Measurements from ENCODE around the gene TPO. TPM values are rescaled to one million over a fixed set of nuclear protein-coding genes. Genes with fewer than 3 reads are reported as not detected.
"Not testable (repeated sequence)": the region's sequence is repeated elsewhere in the genome, so short reads cannot be mapped to it uniquely, and the experiment has no call there.

The TPO gene
- total RNA-seq, 3 donors from 2014 or later = 1.3 to 5.7 (median 2.3) TPM

DNA sequence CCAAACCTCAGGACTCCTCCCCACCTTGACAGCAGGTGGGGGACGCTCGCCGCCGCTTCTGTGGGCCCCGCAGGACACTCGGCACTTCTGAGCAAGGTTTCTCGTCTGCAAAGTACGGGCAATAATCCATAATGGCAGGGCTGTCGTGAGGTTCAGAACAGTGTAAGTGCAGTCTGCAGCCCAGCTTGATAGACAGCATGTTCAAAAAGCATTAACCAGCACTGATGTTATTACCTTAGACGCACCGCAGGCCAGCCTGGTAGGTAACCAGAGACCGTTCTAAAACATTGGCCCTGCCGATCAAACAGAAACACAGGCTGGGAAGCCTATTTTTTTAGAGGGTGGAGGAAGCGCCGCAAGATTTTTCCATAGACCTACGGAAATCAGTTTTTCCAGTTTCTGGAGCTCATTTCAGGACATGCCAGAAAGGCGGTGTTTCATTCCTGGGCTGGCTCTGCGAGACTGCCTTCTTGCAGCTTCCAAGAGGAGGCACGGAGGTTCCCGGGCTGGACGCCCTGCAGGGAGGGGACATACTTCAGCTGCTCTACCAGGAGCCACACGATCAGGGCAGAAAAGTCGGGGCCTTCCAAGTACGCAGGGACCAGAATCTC, 148.7 kb downstream of the TPO start:
- Histone ChIP-seq H3K4me3 (no peak overlapping the region), H3K4me1 (ENCODE audit: low read depth) (no peaks in the 10 kb centered on the region), H3K36me3 (ENCODE audit: low read depth) (no peaks in the 10 kb centered on the region), H3K9me3 (no peaks in the 10 kb centered on the region)
- TF ChIP-seq, protein P1, sequence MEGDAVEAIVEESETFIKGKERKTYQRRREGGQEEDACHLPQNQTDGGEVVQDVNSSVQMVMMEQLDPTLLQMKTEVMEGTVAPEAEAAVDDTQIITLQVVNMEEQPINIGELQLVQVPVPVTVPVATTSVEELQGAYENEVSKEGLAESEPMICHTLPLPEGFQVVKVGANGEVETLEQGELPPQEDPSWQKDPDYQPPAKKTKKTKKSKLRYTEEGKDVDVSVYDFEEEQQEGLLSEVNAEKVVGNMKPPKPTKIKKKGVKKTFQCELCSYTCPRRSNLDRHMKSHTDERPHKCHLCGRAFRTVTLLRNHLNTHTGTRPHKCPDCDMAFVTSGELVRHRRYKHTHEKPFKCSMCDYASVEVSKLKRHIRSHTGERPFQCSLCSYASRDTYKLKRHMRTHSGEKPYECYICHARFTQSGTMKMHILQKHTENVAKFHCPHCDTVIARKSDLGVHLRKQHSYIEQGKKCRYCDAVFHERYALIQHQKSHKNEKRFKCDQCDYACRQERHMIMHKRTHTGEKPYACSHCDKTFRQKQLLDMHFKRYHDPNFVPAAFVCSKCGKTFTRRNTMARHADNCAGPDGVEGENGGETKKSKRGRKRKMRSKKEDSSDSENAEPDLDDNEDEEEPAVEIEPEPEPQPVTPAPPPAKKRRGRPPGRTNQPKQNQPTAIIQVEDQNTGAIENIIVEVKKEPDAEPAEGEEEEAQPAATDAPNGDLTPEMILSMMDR (IDR thresholded peaks at IDR 0.05) = no peak
- ATAC-seq (no peak), DNase-seq (no peak)
- intact Hi-C loops (cut with DNase I, micrococcal nuclease) = no loop called here

DNA sequence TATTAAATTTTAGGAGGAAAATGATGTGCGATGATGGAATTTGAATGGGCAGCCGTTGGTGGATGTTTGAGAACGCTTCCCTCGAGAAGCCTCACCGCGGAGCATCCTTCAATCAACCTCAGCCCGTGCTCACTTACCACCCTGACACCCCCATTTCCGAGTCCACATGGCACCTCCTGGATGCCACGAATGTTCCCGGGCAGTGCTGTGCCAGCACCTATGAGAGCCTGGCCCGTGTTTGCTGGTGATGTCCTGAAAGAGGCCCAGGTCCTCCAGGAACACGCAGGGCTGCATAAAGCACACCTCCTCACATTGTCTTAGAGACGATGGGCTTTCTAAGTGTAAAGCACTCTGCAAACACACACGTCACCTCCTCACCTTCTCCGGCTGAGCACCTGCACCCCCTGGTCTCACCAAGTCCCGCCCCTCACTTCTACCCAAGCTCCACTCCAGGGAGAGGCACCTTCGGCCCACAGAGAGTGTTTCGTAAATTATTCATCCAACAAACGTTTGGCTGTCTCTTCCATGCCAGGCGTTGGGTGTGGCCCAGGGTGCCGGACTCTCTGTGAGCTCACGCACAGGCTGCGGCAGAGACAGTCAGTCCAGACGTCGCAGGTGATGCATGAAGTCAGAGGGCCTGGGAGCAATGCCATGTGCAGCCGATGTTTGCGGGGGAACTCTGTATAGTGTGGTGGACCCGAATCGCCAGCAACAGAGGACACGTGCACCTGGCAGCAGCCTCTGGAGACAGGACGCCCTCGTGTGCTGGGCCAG, 150.0 kb downstream of the TPO start:
- DNase-seq (no peak), ATAC-seq (no peak)
- H3K4me3 ChIP-seq = no peak overlapping the region
- no peaks in the 10 kb centered on the region for H3K4me1 ChIP-seq (ENCODE audit: low read depth)
- H3K9me3 ChIP-seq = no peaks in the 10 kb centered on the region
- no peaks in the 10 kb centered on the region for H3K36me3 ChIP-seq (ENCODE audit: low read depth)
- intact Hi-C loops (cut with DNase I, micrococcal nuclease) = no loop called here
- TF ChIP-seq, protein P1 (IDR thresholded peaks at IDR 0.05) = no peak

DNA sequence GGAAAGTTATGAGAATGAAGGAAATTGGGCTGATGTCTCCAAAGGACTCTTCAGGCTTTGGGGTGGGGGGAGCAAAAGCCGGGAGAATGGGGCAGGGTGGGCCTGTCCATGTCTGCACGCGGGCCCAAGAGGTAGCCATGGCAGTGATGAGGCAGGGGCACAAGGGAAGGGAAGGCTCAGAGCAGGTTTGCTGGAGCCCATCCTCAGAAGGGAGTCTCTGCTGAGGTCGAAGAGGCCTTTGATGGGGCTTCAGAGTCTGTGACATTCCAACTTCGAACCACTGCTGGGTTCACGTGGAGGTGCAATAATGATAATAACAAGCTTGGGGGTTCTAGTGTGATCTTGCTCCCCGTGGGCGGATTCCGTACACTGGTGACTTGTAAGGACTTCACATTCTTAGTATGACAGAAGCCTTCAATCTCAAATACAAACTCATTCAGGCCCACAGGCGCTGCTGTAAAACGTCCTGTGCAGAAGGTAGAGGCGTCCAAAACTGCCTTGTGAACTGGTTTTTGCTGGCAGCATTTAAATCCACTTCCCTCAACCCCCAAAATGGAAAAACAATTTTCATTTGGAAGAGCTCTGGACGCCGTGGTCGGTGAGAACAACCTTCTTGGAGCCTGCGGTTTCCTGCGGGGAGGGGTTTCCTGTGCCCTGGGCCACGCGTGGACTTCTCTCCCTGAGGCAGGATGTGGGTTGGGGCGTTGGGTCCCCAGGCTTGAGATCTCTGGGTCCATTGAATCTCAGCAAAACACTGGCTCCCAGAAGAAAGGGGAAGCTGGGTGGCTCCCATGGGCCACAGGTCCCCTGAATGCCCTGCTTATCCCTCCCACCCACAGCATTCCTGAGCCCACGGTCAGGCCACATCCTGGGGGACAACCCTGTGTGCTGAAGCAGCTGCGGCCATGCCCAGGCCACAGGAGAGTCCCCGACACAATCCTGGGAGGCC, 151.0 kb downstream of the TPO start:
- DNase-seq (no peak), ATAC-seq (no peak)
- intact Hi-C loops (cut with DNase I, micrococcal nuclease) = no loop called here
- no peaks in the 10 kb centered on the region for H3K4me1 ChIP-seq (ENCODE audit: low read depth)
- no peak overlapping the region for H3K4me3 ChIP-seq
- no peaks in the 10 kb centered on the region for H3K36me3 ChIP-seq (ENCODE audit: low read depth)
- H3K9me3 ChIP-seq = no peaks in the 10 kb centered on the region
- TF ChIP-seq, protein P1 (IDR thresholded peaks at IDR 0.05) = no peak

DNA sequence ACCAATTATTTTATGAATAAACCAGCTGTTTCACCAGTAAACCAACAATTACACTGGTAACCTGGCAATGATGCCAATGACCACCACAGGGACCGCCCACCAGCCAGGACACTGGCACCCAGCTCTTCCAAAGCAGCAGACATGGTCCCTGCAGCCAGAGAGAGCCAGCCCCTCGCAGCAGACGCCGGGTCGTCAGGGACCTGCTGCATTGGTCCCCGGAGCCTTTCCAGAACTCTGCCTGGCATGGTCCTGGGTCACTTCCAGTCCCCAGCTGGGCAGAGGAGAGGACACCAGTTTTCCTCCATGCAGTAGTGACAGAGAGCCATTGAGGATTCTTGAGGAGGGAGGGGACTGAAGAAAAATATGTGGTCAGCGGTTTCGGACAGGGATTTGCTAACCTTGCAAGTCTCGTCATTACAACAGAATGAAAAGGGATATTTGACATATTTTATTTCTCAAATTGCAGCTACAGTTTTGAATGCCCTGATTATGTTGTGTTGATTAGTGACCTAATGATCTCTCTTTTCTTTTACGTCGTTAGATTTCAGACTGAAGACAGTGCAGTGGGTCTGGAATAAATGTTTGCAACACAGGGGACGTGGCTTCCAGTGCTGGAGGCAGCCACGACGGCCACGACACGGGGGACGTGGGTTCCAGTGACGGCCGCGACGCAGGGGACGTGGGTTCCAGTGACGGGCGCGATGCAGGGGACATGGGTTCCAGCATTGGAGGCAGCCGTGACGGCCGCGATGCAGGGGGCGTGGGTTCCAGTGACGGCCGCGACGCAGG, 154.5 kb downstream of the TPO start:
- no peak for DNase-seq
- intact Hi-C loops (cut with DNase I, micrococcal nuclease) = no loop called here
- TF ChIP-seq, protein P1 (IDR thresholded peaks at IDR 0.05) = no peak
- ATAC-seq = no peak
- no peaks in the 10 kb centered on the region for H3K4me1 ChIP-seq (ENCODE audit: low read depth)
- H3K36me3 ChIP-seq (ENCODE audit: low read depth) = no peaks in the 10 kb centered on the region
- no peaks in the 10 kb centered on the region for H3K9me3 ChIP-seq
- H3K4me3 ChIP-seq = no peak overlapping the region

DNA sequence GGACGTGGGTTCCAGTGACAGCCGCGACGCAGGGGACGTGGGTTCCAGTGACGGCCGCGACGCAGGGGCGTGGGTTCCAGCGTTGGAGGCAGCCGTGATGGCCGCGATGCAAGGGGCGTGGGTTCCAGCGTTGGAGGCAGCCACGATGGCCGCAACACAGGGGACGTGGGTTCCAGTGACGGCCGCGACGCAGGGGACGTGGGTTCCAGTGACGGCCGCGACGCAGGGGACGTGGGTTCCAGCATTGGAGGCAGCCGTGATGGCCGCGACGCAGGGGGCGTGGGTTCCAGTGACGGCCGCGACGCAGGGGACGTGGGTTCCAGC, 155.0 kb downstream of the TPO start:
- H3K36me3 ChIP-seq (ENCODE audit: low read depth); ATAC-seq; H3K4me1 ChIP-seq (ENCODE audit: low read depth); intact Hi-C loops (cut with DNase I, micrococcal nuclease); H3K4me3 ChIP-seq; H3K9me3 ChIP-seq; DNase-seq: not testable (repeated sequence)

Data from mucosa of descending colon (tissue), 3 donors.